Measurements from ENCODE around the gene TERB2. TPM values are rescaled to one million over a fixed set of nuclear protein-coding genes. Genes with fewer than 3 reads are reported as not detected.
"Not testable (repeated sequence)": the region's sequence is repeated elsewhere in the genome, so short reads cannot be mapped to it uniquely, and the experiment has no call there.

Gene TERB2
- total RNA-seq, 2 experiments from 2014 or later = not detected

- H3K4me1 Mint-ChIP-seq; H3K4me3 Mint-ChIP-seq; H3K36me3 Mint-ChIP-seq; H3K27me3 Mint-ChIP-seq; DNase-seq; H3K9me3 Mint-ChIP-seq (ENCODE audit: low read depth); CTCF ChIA-PET; ATAC-seq; H3K27ac Mint-ChIP-seq: not testable (repeated sequence)
Measured at GRCh38 chr15:44984144-44984543, 27.7 kb downstream of the TERB2 start.

- not testable (repeated sequence) for H3K27ac Mint-ChIP-seq; H3K4me3 Mint-ChIP-seq; H3K27me3 Mint-ChIP-seq; H3K4me1 Mint-ChIP-seq; H3K9me3 Mint-ChIP-seq (ENCODE audit: low read depth); DNase-seq; H3K36me3 Mint-ChIP-seq
- CTCF ChIA-PET = interaction anchor here (0.7 kb wide), 1 partner anchor 36 kb away, joined by 3 read pairs; no protein-coding TSS in a partner anchor
- peak; percentile 47 for ATAC-seq
Measured at GRCh38 chr15:44986346-44987055, 30.0 kb downstream of the TERB2 start.

GRCh38 chr15:44987711-44988110 lies 31.2 kb downstream of the TERB2 start:
- H3K4me3 Mint-ChIP-seq; CTCF ChIA-PET; H3K4me1 Mint-ChIP-seq; H3K9me3 Mint-ChIP-seq (ENCODE audit: low read depth); H3K36me3 Mint-ChIP-seq; H3K27ac Mint-ChIP-seq; DNase-seq: not testable (repeated sequence)
- peak; percentile 45 for ATAC-seq
- H3K27me3 Mint-ChIP-seq = peaks cover 16% of the 10 kb centered on the region

GRCh38 chr15:44988184-44988869 lies 31.8 kb downstream of the TERB2 start:
- DNase-seq; H3K27ac Mint-ChIP-seq; H3K36me3 Mint-ChIP-seq; H3K9me3 Mint-ChIP-seq (ENCODE audit: low read depth); H3K4me3 Mint-ChIP-seq; H3K4me1 Mint-ChIP-seq; ATAC-seq; CTCF ChIA-PET: not testable (repeated sequence)
- H3K27me3 Mint-ChIP-seq = peaks cover 22% of the 10 kb centered on the region

- H3K36me3 Mint-ChIP-seq; CTCF ChIA-PET; H3K27ac Mint-ChIP-seq; H3K4me3 Mint-ChIP-seq; H3K4me1 Mint-ChIP-seq; ATAC-seq; DNase-seq; H3K9me3 Mint-ChIP-seq (ENCODE audit: low read depth): not testable (repeated sequence)
- peaks cover 26% of the 10 kb centered on the region for H3K27me3 Mint-ChIP-seq
Measured at GRCh38 chr15:44988870-44989219, 32.4 kb downstream of the TERB2 start.

- not testable (repeated sequence) for H3K36me3 Mint-ChIP-seq; H3K4me3 Mint-ChIP-seq; H3K9me3 Mint-ChIP-seq (ENCODE audit: low read depth); DNase-seq; ATAC-seq; H3K27ac Mint-ChIP-seq; H3K4me1 Mint-ChIP-seq
- H3K27me3 Mint-ChIP-seq = peaks cover 40% of the 10 kb centered on the region
- CTCF ChIA-PET = interaction anchor here (0.6 kb wide), 1 partner anchor 892 kb away, joined by 3 read pairs; no protein-coding TSS in a partner anchor
Measured at GRCh38 chr15:44997632-44998031, 41.1 kb downstream of the TERB2 start.

- Mint-ChIP-seq H3K9me3 (ENCODE audit: low read depth) (no peaks in the 10 kb centered on the region), H3K36me3 (no peaks in the 10 kb centered on the region), H3K27me3 (peaks cover 26% of the 10 kb centered on the region), H3K4me3 (no peak overlapping the region), H3K27ac (no peak overlapping the region), H3K4me1 (peaks cover 2% of the 10 kb centered on the region)
- ATAC-seq (no peak), DNase-seq (no peak)
- CTCF ChIA-PET = no interaction called here
Measured at GRCh38 chr15:44999105-44999504, 42.6 kb downstream of the TERB2 start.

GRCh38 chr15:45001180-45001579 lies 44.7 kb downstream of the TERB2 start:
- H3K4me3 Mint-ChIP-seq; H3K36me3 Mint-ChIP-seq; H3K9me3 Mint-ChIP-seq (ENCODE audit: low read depth); H3K4me1 Mint-ChIP-seq; H3K27me3 Mint-ChIP-seq; CTCF ChIA-PET; DNase-seq; ATAC-seq; H3K27ac Mint-ChIP-seq: not testable (repeated sequence)

GRCh38 chr15:45003731-45004410 lies 47.4 kb downstream of the TERB2 start:
- not testable (repeated sequence) for H3K4me1 Mint-ChIP-seq, H3K27me3 Mint-ChIP-seq
- CTCF ChIA-PET = interaction anchor here (0.7 kb wide), 1 partner anchor 12 kb away, joined by 3 read pairs; no protein-coding TSS in a partner anchor

GRCh38 chr15:45004590-45005175 lies 48.2 kb downstream of the TERB2 start:
- ATAC-seq; H3K27me3 Mint-ChIP-seq; CTCF ChIA-PET; H3K9me3 Mint-ChIP-seq (ENCODE audit: low read depth); H3K36me3 Mint-ChIP-seq; H3K4me1 Mint-ChIP-seq; H3K4me3 Mint-ChIP-seq; DNase-seq; H3K27ac Mint-ChIP-seq: not testable (repeated sequence)

More at GRCh38 chr15:45003731-45004410, 47.4 kb downstream of the TERB2 start:
- not testable (repeated sequence) for H3K9me3 Mint-ChIP-seq (ENCODE audit: low read depth); H3K36me3 Mint-ChIP-seq; DNase-seq; H3K4me3 Mint-ChIP-seq; H3K27ac Mint-ChIP-seq; ATAC-seq

- Mint-ChIP-seq H3K4me3 (no peak overlapping the region), H3K4me1 (peaks cover under 1% of the 10 kb centered on the region), H3K36me3 (no peaks in the 10 kb centered on the region), H3K27ac (no peak overlapping the region), H3K27me3 (peaks cover 12% of the 10 kb centered on the region), H3K9me3 (ENCODE audit: low read depth) (no peaks in the 10 kb centered on the region)
- CTCF ChIA-PET = no interaction called here
- ATAC-seq (no peak), DNase-seq (no peak)
Measured at GRCh38 chr15:45009046-45009445, 52.6 kb downstream of the TERB2 start.

GRCh38 chr15:45015114-45015513 lies 58.6 kb downstream of the TERB2 start:
- H3K4me1 Mint-ChIP-seq; DNase-seq; H3K4me3 Mint-ChIP-seq; CTCF ChIA-PET; H3K36me3 Mint-ChIP-seq; H3K9me3 Mint-ChIP-seq (ENCODE audit: low read depth); H3K27ac Mint-ChIP-seq; ATAC-seq: not testable (repeated sequence)
- H3K27me3 Mint-ChIP-seq = peaks cover 50% of the 10 kb centered on the region

GRCh38 chr15:45020222-45020900 lies 63.9 kb downstream of the TERB2 start:
- DNase-seq; H3K27ac Mint-ChIP-seq; H3K9me3 Mint-ChIP-seq (ENCODE audit: low read depth); H3K36me3 Mint-ChIP-seq; H3K4me3 Mint-ChIP-seq; ATAC-seq; CTCF ChIA-PET: not testable (repeated sequence)
- Mint-ChIP-seq H3K4me1 (peaks cover 16% of the 10 kb centered on the region), H3K27me3 (peaks cover 50% of the 10 kb centered on the region)
